ENCODE measurements around the gene CEP120. TPM values are rescaled to one million over a fixed set of nuclear protein-coding genes. Genes with fewer than 3 reads are reported as not detected.
"Not testable (repeated sequence)": the region's sequence is repeated elsewhere in the genome, so short reads cannot be mapped to it uniquely, and the experiment has no call there.

The CEP120 gene
- total RNA-seq, 1 donor from 2014 or later = 42.0 TPM

GRCh38 chr5:123371575-123372179 is 51.5 kb downstream of the CEP120 start:
- no peak for DNase-seq

GRCh38 chr5:123369371-123369968 is 53.7 kb downstream of the CEP120 start:
- DNase-seq = no peak

GRCh38 chr5:123367739-123368138 is 55.5 kb downstream of the CEP120 start:
- DNase-seq = no peak

GRCh38 chr5:123365156-123365555 is 58.0 kb downstream of the CEP120 start:
- DNase-seq = no peak

- DNase-seq = no peak
Observed at GRCh38 chr5:123364441-123365155, 58.6 kb downstream of the CEP120 start.

GRCh38 chr5:123360910-123361309 is 62.3 kb downstream of the CEP120 start:
- DNase-seq = no peak

- DNase-seq = no peak
Observed at GRCh38 chr5:123360201-123360571, 63.0 kb downstream of the CEP120 start.

GRCh38 chr5:123359454-123360200 is 63.6 kb downstream of the CEP120 start:
- no peak for DNase-seq

GRCh38 chr5:123358751-123359150 is 64.5 kb downstream of the CEP120 start:
- DNase-seq = no peak

GRCh38 chr5:123358304-123358703 is 64.9 kb downstream of the CEP120 start:
- DNase-seq = no peak

- DNase-seq = no peak
Observed at GRCh38 chr5:123351820-123352219, 71.4 kb downstream of the CEP120 start.

- DNase-seq = no peak
Observed at GRCh38 chr5:123351240-123351639, 72.0 kb downstream of the CEP120 start.

- no peak for DNase-seq
Observed at GRCh38 chr5:123350742-123351141, 72.5 kb downstream of the CEP120 start.

GRCh38 chr5:123344816-123345426 is 78.3 kb downstream of the CEP120 start:
- DNase-seq = no peak

- DNase-seq = no peak
Observed at GRCh38 chr5:123340928-123341327, 82.3 kb downstream of the CEP120 start.

- not testable (repeated sequence) for DNase-seq
Observed at GRCh38 chr5:123308377-123308776, 114.8 kb downstream of the CEP120 start.

- DNase-seq = no peak
Observed at GRCh38 chr5:123305751-123306150, 117.5 kb downstream of the CEP120 start.

GRCh38 chr5:123304777-123305316 is 118.4 kb downstream of the CEP120 start:
- DNase-seq = no peak

- no peak for DNase-seq
Observed at GRCh38 chr5:123303802-123304201, 119.4 kb downstream of the CEP120 start.

- no peak for DNase-seq
Observed at GRCh38 chr5:123300266-123300665, 122.9 kb downstream of the CEP120 start.

GRCh38 chr5:123299136-123299535 is 124.1 kb downstream of the CEP120 start:
- no peak for DNase-seq

GRCh38 chr5:123298335-123299030 is 124.7 kb downstream of the CEP120 start:
- no peak for DNase-seq

All from occipital lobe (tissue), 2 donors.